A549 (cell line): Measurements from ENCODE around the gene TGM4. TPM values are rescaled to one million over a fixed set of nuclear protein-coding genes. Genes with fewer than 3 reads are reported as not detected.
A peak's percentile ranks its signal among the peaks of the same experiment; 100 is the strongest.

ENCODE experiments used
- ATAC-seq, 2 experiments: fragments of 200-7000 bp in 1 of 2; fragments of >200 bp in 1 of 2; cut with Nextera tagmentation in 1 of 2; cut with Tn5 transposase in 1 of 2; 3 replicates each; pipeline versions ENCODE4 v1.8.0 to v1.9.1; 2018 to 2020; ENCODE audit warnings: mild to moderate bottlenecking in 1 of 2, moderate library complexity in 1 of 2
- CTCF ChIA-PET: fragments of 300-600 bp; sonication (Branson Sonifier 250); formaldehyde crosslinking; extraction: SDS; loops from one replicate; lab custom pipeline; 2021; ENCODE audit warnings: antibody characterized with exemption, inconsistent platforms; lab: Yijun Ruan, JAX
- POLR2A ChIA-PET: fragments of 350-600 bp; formaldehyde crosslinking; extraction: SDS; loops from one replicate; lab custom pipeline; 2021; ENCODE audit warnings: antibody characterized with exemption, inconsistent platforms; lab: Yijun Ruan, JAX
- DNase-seq, 2 experiments: peaks; one replicate each; pipeline versions ENCODE4 v3.0.0 to v3.0.0-alpha.2; 2011 to 2016; ENCODE audit warnings: low read depth in 1 of 2, low spot score in 1 of 2
- FAIRE-seq: peaks from 2 replicates; lab custom pipeline; 2011; peaks lifted over from hg19 to GRCh38; lab: Jason Lieb, UNC
- H3K27ac ChIP-seq, 2 experiments: fragments of >200 bp; sonication (Bioruptor Twin); formaldehyde crosslinking; 3 replicates each; pipeline ENCODE4 v1.5.1; 2016 to 2017
- H3K4me1 ChIP-seq: fragments of >200 bp; sonication (Bioruptor Twin); formaldehyde crosslinking; 3 replicates; pipeline ENCODE4 v1.6.1; 2016
- H3K4me2 ChIP-seq: fragments of >200 bp; sonication (Bioruptor Twin); formaldehyde crosslinking; 3 replicates; pipeline ENCODE4 v1.6.1; 2016
- H3K4me3 ChIP-seq: fragments of >200 bp; sonication (Bioruptor Twin); formaldehyde crosslinking; 3 replicates; pipeline ENCODE4 v1.5.1; 2016
- H3K9me3 ChIP-seq: fragments of >200 bp; sonication (Bioruptor Twin); formaldehyde crosslinking; 3 replicates; pipeline ENCODE4 v1.6.1; 2016
- BHLHE40 ChIP-seq: IDR thresholded peaks from 2 replicates; pipeline ENCODE4 v1.6.1; 2012; ENCODE audit warnings: low read depth, low read length, inconsistent platforms
- CBX2 ChIP-seq: fragments of 200-600 bp; sonication (generic); IDR thresholded peaks from 2 replicates; pipeline ENCODE4 v1.6.1; 2016; ENCODE audit warnings: low read depth, mild to moderate bottlenecking, borderline replicate concordance
- EP300 ChIP-seq, 2 experiments: fragments of >200 bp; sonication (Bioruptor Twin); formaldehyde crosslinking; IDR thresholded peaks; 2 replicates in 1 of 2; 3 replicates in 1 of 2; pipeline ENCODE4 v1.6.1; 2016 to 2017
- FOSB ChIP-seq: fragments of 250-450 bp; sonication (Bioruptor Pico); IDR thresholded peaks from 2 replicates; pipeline ENCODE4 v1.5.0; 2020; ENCODE audit warnings: mild to moderate bottlenecking, moderate library complexity
- FOSL2 ChIP-seq, 2 experiments: fragments of 450-650 bp in 1 of 2; fragments of >200 bp in 1 of 2; sonication (Bioruptor Twin) in 1 of 2; formaldehyde crosslinking; IDR thresholded peaks; 2 replicates each; pipeline versions ENCODE4 v1.5.0 to v1.6.1; 2016 to 2020; ENCODE audit warnings: mild to moderate bottlenecking in 1 of 2, moderate library complexity in 1 of 2
- GATA3 ChIP-seq: IDR thresholded peaks from 2 replicates; pipeline ENCODE4 v1.6.1; 2012; ENCODE audit warnings: borderline replicate concordance
- HDAC2 ChIP-seq: fragments of 200-600 bp; sonication (generic); IDR thresholded peaks from 2 replicates; pipeline ENCODE4 v1.6.1; 2016
- HEYL ChIP-seq: fragments of 250-450 bp; sonication (Bioruptor Pico); IDR thresholded peaks from 2 replicates; pipeline ENCODE4 v1.8.0; 2021; ENCODE audit warnings: mild to moderate bottlenecking, moderate library complexity
- HOXA7 ChIP-seq: fragments of 250-450 bp; sonication (Bioruptor Pico); IDR thresholded peaks from 2 replicates; pipeline ENCODE4 v1.5.0; 2020; ENCODE audit warnings: mild to moderate bottlenecking, moderate library complexity
- JUN ChIP-seq, 2 experiments: fragments of >200 bp; sonication (Bioruptor Twin); formaldehyde crosslinking; IDR thresholded peaks; 2 replicates in 1 of 2; 3 replicates in 1 of 2; pipeline ENCODE4 v1.6.1; 2016 to 2017
- JUNB ChIP-seq: fragments of >200 bp; sonication (Bioruptor Twin); formaldehyde crosslinking; IDR thresholded peaks from 2 replicates; pipeline ENCODE4 v1.6.1; 2016
- KDM5A ChIP-seq: fragments of 200-600 bp; sonication (generic); IDR thresholded peaks from 2 replicates; pipeline ENCODE4 v1.6.1; 2016; ENCODE audit warnings: antibody characterized with exemption, mild to moderate bottlenecking
- MAFK ChIP-seq: fragments of 450-650 bp; IDR thresholded peaks from 2 replicates; pipeline ENCODE4 v1.6.1; 2014; ENCODE audit not compliant: partially characterized antibody
- NFE2L2 ChIP-seq: fragments of 150-350 bp; conservative IDR thresholded peaks from 2 replicates; pipeline ENCODE4 v1.6.1; 2014; ENCODE audit warnings: low read length
- POLR2A ChIP-seq: IDR thresholded peaks from 2 replicates; pipeline ENCODE4 v1.6.1; 2012; ENCODE audit warnings: mild to moderate bottlenecking, low read length
- POLR2AphosphoS2 ChIP-seq: conservative IDR thresholded peaks from 2 replicates; pipeline ENCODE4 v1.6.1; 2012; ENCODE audit warnings: low read length, improper control_type of control experiment, inconsistent platforms
- RARB ChIP-seq: fragments of 250-450 bp; sonication (Bioruptor Pico); IDR thresholded peaks from 2 replicates; pipeline ENCODE4 v1.8.0; 2021; ENCODE audit warnings: mild to moderate bottlenecking, moderate library complexity
- RFX5 ChIP-seq: fragments of 450-650 bp; IDR thresholded peaks from 2 replicates; pipeline ENCODE4 v1.7.1; 2014; ENCODE audit warnings: antibody characterized with exemption, mild to moderate bottlenecking, moderate library complexity
- SMC3 ChIP-seq: fragments of >200 bp; sonication (Bioruptor Twin); formaldehyde crosslinking; IDR thresholded peaks from 3 replicates; pipeline ENCODE4 v1.6.1; 2018; ENCODE audit warnings: inconsistent platforms
- TP53 ChIP-seq: fragments of 250-450 bp; sonication (Bioruptor Pico); IDR thresholded peaks from 2 replicates; pipeline ENCODE4 v1.5.0; 2021; ENCODE audit warnings: mild to moderate bottlenecking, moderate library complexity
- ZSCAN20 ChIP-seq: fragments of 250-450 bp; sonication (Bioruptor Pico); IDR thresholded peaks from 2 replicates; pipeline ENCODE4 v1.8.0; 2022; ENCODE audit warnings: mild to moderate bottlenecking, moderate library complexity
- WGBS: methylation state at CpG from one replicate; pipeline ENCODE4 v1.1.6; 2017; ENCODE audit errors: missing lambda C conversion rate; 5-methylcytosine and 5-hydroxymethylcytosine counted together
- polyA plus RNA-seq, 4 experiments: library from polyadenylated mRNA; depleted of rRNA in 3 of 4; stranded (reverse); fragments of >200 nt; fragmentation: RNase III in 1 of 4; extraction: RNeasy Plus Mini Kit Qiagen cat#74134 plus additional on column Dnase treatment in 1 of 4; gene quantifications; 2 replicates in 3 of 4; 3 replicates in 1 of 4; pipeline ENCODE4 v1.2.3, GENCODE V29; 2011 to 2017
- TF ChIP-seq, protein P1 (sequence below): fragments of >200 bp; sonication (Bioruptor Twin); formaldehyde crosslinking; IDR thresholded peaks from 3 replicates; pipeline ENCODE4 v1.6.1; 2016
- TF ChIP-seq, protein P2 (sequence below): IDR thresholded peaks from 2 replicates; pipeline ENCODE4 v1.6.1; 2012; ENCODE audit warnings: low read depth, borderline replicate concordance
- TF ChIP-seq, protein P3 (sequence below): fragments of 200-600 bp; sonication (generic); IDR thresholded peaks from 2 replicates; pipeline ENCODE4 v1.6.1; 2016; ENCODE audit warnings: antibody characterized with exemption, mild to moderate bottlenecking, moderate library complexity

The TGM4 gene
- polyA plus RNA-seq, 2 of the 4 experiments (the other 2 are of a cell fraction) = 0.01 TPM; not detected in 1

DNA sequence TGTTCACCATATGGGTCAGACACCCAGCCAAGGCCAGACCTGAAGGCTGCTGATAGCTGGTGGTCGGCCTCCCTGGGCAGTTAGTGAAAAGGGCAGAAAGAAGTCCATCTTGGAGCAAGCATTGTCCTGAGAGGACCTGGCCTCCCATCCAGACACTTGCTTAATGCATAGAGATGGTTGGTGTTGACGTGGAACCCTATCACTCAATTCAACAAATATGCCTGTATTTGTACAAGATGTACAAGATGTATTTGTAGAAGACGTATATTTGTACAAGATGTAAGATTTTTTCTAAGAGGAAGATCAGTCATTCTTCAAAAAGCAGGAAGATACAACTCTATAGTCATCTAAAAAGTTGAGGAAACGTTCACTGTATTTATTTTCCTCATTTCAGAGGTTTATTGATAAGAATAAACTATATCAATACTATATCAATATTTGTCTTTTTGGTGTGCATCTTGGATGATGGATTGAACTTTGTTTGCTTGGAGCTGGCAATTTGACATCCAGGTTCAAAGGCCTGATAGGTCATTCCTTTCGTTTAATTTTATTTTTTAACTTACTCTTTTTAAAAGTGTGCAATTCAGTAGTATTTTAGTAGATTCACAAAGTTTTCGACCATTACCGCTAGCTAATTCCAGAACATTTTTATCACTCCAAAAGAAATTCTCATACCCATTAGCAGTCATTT lies 6.8 kb upstream of the TGM4 start:
- Histone ChIP-seq H3K9me3 (no peaks in the 10 kb centered on the region), H3K4me2 (no peak overlapping the region), H3K4me3 (no peak overlapping the region), H3K27ac (no peak overlapping the region), H3K4me1 (peaks cover 8% of the 10 kb centered on the region)
- FAIRE-seq (no peak), DNase-seq (no peak), ATAC-seq (no peak)
- TF ChIP-seq ZSCAN20 (CRISPR knock-in tag) (no peak), POLR2AphosphoS2 (no peak), POLR2A (no peak), KDM5A (no peak), FOSL2 (IDR thresholded peaks at IDR 0.05) (no peak), FOSL2 (CRISPR knock-in tag; IDR thresholded peaks at IDR 0.05) (no peak), RARB (CRISPR knock-in tag) (no peak)
- POLR2A ChIA-PET = no interaction called here
- CTCF ChIA-PET = interaction anchor here (1.3 kb wide), 1 partner anchor 40 kb away, joined by 3 read pairs; no protein-coding TSS in a partner anchor
- 91% methylated on average over 6 of the region's 7 CpGs for WGBS

DNA sequence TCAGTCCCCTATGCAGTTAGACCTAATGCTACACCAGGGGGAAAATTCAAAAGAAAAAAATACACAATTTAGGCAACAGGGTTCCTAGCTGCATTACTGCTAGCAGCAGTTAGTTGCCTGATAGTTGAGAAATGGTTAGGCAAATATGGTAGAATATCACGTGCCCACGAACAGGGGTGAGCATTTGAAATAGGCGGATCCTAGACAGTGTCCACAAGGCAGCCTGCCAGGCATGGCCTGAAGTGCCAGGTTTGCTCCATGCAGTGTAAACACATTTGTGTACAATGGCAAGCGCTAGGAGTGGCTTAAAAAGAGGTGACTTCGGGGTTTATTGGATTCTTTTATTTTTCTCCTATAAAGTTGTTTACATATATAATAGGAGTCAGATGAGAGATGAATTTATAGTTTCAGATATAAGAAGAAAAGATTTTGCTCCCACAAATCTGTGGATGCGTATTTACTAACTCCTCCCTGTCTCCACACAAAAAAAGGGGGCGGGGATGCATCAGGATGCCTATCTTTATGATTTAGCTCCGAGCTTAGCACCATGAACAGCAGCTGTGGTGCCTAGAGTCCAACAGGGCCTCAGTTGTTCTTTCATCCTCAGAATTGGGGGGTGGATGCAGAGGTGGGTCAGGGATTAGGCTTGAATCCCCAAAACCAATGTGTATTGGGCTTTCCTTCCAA lies 3.9 kb upstream of the TGM4 start:
- H3K4me3 ChIP-seq = no peak overlapping the region
- ChIA-PET POLR2A (no interaction called here), CTCF (no interaction called here)
- peaks cover 5% of the 10 kb centered on the region; the same call in 2 of the 3 replicates for H3K4me1 ChIP-seq
- TF ChIP-seq FOSL2 (IDR thresholded peaks at IDR 0.05) (no peak), FOSL2 (CRISPR knock-in tag; IDR thresholded peaks at IDR 0.05) (no peak), CBX2 (no peak), MAFK (no peak), EP300 (IDR thresholded peaks at IDR 0.05) (no peak), TP53 (CRISPR knock-in tag) (no peak), FOSB (CRISPR knock-in tag) (no peak), POLR2A (no peak), JUNB (no peak), BHLHE40 (no peak), HOXA7 (no peak), GATA3 (no peak), HEYL (CRISPR knock-in tag) (no peak), SMC3 (no peak), NFE2L2 (no peak), RFX5 (no peak), HDAC2 (no peak), JUN (IDR thresholded peaks at IDR 0.05) (no peak)
- TF ChIP-seq, protein P1, sequence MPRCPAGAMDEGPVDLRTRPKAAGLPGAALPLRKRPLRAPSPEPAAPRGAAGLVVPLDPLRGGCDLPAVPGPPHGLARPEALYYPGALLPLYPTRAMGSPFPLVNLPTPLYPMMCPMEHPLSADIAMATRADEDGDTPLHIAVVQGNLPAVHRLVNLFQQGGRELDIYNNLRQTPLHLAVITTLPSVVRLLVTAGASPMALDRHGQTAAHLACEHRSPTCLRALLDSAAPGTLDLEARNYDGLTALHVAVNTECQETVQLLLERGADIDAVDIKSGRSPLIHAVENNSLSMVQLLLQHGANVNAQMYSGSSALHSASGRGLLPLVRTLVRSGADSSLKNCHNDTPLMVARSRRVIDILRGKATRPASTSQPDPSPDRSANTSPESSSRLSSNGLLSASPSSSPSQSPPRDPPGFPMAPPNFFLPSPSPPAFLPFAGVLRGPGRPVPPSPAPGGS = no peak
- TF ChIP-seq, protein P2, sequence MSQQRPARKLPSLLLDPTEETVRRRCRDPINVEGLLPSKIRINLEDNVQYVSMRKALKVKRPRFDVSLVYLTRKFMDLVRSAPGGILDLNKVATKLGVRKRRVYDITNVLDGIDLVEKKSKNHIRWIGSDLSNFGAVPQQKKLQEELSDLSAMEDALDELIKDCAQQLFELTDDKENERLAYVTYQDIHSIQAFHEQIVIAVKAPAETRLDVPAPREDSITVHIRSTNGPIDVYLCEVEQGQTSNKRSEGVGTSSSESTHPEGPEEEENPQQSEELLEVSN = no peak
- TF ChIP-seq, protein P3, sequence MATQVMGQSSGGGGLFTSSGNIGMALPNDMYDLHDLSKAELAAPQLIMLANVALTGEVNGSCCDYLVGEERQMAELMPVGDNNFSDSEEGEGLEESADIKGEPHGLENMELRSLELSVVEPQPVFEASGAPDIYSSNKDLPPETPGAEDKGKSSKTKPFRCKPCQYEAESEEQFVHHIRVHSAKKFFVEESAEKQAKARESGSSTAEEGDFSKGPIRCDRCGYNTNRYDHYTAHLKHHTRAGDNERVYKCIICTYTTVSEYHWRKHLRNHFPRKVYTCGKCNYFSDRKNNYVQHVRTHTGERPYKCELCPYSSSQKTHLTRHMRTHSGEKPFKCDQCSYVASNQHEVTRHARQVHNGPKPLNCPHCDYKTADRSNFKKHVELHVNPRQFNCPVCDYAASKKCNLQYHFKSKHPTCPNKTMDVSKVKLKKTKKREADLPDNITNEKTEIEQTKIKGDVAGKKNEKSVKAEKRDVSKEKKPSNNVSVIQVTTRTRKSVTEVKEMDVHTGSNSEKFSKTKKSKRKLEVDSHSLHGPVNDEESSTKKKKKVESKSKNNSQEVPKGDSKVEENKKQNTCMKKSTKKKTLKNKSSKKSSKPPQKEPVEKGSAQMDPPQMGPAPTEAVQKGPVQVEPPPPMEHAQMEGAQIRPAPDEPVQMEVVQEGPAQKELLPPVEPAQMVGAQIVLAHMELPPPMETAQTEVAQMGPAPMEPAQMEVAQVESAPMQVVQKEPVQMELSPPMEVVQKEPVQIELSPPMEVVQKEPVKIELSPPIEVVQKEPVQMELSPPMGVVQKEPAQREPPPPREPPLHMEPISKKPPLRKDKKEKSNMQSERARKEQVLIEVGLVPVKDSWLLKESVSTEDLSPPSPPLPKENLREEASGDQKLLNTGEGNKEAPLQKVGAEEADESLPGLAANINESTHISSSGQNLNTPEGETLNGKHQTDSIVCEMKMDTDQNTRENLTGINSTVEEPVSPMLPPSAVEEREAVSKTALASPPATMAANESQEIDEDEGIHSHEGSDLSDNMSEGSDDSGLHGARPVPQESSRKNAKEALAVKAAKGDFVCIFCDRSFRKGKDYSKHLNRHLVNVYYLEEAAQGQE = no peak
- 0 out of 3 replicates have a peak overlapping the region, but pooled peaks have one; percentile 17 for H3K4me2 ChIP-seq
- DNase-seq (peak in 1 of 2 experiments; percentile 33), ATAC-seq (peak in 1 of 2 experiments; percentile 68; a peak in 3 of 6 replicates), FAIRE-seq (no peak)
- WGBS = 40% methylated on average over 8 of the region's 8 CpGs
- H3K27ac ChIP-seq = no peak overlapping the region
- no peaks in the 10 kb centered on the region for H3K9me3 ChIP-seq
